Lower leg skin (tissue), 3 donors: Measurements from ENCODE around the gene PTPRT.

ENCODE experiments used
- POLR2A ChIP-seq, 2 donors: fragments of 450-650 bp; IDR thresholded peaks; one replicate each; pipeline ENCODE4 v1.6.1; 2016 to 2017; ENCODE audit warnings: antibody characterized with exemption in 2 of 2, mild to moderate bottlenecking in 1 of 2, moderate library complexity in 1 of 2
- TF ChIP-seq, protein P1 (sequence below), 3 donors: fragments of 450-650 bp; IDR thresholded peaks; one replicate each; pipeline ENCODE4 v1.5.1; 2016; ENCODE audit warnings: antibody characterized with exemption in 3 of 3, mild to moderate bottlenecking in 3 of 3, moderate library complexity in 2 of 3

DNA sequence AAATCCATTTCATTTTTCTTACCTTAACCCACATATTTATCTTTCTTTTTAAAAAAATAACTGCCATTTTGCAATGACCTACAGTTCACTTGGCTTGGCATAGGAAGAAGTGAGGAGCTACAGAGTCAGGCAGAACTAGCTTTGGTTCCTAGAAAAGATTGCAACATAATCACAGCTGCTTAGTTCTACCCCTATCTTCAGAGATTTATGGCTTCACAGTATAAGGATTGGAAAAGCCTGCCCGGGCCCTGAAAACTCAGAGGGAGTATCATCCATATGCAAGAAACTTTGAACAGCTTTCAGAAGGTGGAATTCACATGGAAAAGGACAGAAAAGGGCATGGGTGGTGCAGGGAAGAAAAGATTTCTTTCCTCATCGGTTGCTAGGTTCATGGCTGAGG is 797.3 kb downstream of the PTPRT start:
- TF ChIP-seq, protein P1, sequence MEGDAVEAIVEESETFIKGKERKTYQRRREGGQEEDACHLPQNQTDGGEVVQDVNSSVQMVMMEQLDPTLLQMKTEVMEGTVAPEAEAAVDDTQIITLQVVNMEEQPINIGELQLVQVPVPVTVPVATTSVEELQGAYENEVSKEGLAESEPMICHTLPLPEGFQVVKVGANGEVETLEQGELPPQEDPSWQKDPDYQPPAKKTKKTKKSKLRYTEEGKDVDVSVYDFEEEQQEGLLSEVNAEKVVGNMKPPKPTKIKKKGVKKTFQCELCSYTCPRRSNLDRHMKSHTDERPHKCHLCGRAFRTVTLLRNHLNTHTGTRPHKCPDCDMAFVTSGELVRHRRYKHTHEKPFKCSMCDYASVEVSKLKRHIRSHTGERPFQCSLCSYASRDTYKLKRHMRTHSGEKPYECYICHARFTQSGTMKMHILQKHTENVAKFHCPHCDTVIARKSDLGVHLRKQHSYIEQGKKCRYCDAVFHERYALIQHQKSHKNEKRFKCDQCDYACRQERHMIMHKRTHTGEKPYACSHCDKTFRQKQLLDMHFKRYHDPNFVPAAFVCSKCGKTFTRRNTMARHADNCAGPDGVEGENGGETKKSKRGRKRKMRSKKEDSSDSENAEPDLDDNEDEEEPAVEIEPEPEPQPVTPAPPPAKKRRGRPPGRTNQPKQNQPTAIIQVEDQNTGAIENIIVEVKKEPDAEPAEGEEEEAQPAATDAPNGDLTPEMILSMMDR (IDR thresholded peaks at IDR 0.05) = no peak
- TF ChIP-seq POLR2A (IDR thresholded peaks at IDR 0.05) = no peak
